Lung microvascular endothelial cell (primary cell): ENCODE measurements around the gene CHST11. TPM values are rescaled to one million over a fixed set of nuclear protein-coding genes. Genes with fewer than 3 reads are reported as not detected.
"Not testable (repeated sequence)": the region's sequence is repeated elsewhere in the genome, so short reads cannot be mapped to it uniquely, and the experiment has no call there.

ENCODE experiments used
- DNase-seq, 2 donors: peaks; one replicate each; pipeline versions ENCODE4 v3.0.0 to v3.0.0-alpha.2; 2010; ENCODE audit warnings: low read depth in 2 of 2
- total RNA-seq: library from RNA; depleted of rRNA; stranded (reverse); fragments of >200 nt; gene quantifications from 2 replicates; pipeline ENCODE4 v1.2.1, GENCODE V29; 2014

The CHST11 gene
- total RNA-seq, 1 donor from 2014 or later, result 4.8 TPM

- DNase-seq, result peak in 1 of 2 donors; percentile 42
Measured at GRCh38 chr12:104733717-104734175, 277.0 kb downstream of the CHST11 start.

DNA sequence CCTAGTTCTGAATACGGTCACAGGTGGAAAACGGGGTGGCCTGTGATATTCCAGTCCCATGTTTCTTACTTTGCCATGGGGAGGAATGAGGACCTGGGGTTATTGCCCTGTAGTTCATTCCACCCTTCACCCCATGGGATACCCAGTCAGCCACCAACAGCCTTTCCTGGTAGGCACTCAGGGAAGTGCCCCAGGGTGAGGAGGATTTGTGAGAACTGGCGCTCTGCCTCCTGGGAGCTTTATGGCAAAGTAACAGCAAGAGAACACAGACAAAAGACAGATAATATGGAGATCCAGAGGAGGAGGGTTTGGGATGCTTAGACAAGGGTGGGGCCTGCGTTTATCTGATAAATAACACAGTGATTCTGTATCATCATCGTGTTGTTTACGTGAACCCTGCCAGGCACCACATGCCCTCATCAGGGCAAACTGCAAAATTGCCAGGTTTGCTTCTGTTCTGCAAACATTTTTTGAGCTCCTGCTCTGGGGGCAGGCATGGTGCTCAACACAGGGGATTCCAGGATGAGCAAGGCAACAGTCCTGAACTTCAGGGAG lies 277.9 kb downstream of the CHST11 start:
- DNase-seq, result no peak

- DNase-seq, result no peak
Measured at GRCh38 chr12:104735801-104736200, 279.1 kb downstream of the CHST11 start.

DNA sequence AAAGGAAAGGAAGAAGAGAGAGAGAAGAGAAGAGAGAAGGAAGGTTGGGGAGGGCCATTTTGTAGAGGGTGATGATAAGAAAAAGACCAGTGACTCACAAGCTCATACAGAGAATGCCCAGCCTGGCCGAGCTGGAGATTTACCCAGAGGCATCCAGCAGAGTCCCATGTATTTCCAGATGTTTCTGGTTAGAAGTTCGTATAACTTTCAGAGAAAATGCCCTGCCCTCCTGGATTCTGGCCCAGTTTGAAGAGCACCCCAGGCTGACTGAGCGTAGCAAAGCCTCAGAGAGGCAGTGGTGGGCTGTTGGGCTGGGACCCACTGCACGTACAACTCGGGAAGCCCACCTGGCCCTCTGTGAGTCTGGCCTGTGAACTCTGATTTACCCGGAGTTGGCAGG lies 279.6 kb downstream of the CHST11 start:
- no peak for DNase-seq

- no peak for DNase-seq
Measured at GRCh38 chr12:104737113-104737512, 280.4 kb downstream of the CHST11 start.

DNA sequence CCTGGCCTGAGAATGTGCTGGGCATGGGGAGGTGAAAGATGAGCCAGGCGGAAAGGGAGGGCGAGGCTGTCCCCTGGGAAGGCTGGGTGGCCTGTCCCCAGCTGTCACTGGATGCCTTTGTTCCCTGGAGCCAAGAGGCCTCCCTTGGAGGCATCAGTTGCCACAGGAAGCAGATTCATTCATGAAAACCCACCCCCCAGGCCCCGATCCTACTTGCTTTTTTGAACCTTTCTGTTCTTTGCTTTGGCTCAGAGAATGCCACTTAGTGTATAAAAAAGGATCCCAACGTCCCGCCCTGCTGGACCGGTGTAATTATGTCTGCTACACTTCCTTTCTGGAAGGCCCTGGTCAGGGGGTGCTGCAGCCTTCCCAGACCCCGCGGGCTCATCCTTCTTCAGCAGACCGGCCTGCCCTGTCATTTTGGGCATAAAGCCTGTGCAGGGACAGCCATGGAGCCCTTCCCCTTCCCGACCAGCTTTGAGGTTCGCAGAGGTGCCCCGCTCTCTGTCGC lies 281.1 kb downstream of the CHST11 start:
- no peak for DNase-seq

- DNase-seq, result no peak
Measured at GRCh38 chr12:104738331-104738730, 281.6 kb downstream of the CHST11 start.

DNA sequence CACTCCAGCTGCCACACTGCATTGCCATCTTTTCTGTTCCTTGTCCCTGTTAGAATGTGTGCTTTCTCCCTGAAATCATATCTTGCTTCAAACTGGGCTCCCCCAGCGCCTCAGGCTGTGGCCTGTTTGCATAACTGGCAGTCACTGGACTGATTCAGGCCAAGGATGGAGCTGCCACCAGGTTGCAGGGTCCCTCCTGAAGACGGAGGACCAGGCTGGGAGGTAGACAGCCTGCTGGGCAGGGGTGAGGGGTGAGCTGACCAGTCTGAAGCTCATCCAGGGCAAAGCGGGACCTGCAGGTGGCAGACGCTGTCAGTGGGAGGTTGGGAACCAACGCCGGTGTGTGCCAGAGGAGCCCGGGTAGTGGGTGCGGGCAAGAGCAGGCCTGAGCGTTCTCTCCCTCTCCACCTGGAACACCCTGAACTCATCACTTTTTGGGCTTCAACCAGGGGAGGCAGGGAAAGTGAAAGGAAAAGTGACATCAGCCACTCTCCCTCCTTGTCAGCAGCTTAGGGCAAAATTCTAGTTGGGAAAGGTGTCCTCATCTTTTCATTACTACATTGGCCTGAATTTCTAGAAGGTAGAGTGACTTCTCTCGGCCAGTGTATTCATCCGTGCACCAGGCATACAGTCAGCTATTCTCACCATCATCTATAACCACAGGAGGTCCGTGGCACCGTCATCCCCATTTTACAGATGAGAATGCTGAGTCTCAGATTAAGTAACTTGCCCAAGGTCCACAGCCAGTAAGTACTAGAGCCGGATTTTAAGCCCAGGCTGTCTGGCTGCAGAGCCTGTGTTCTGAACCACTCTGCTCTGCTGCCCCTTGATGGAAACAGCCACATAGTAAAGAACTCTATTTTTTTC lies 282.3 kb downstream of the CHST11 start:
- no peak for DNase-seq

GRCh38 chr12:104740668-104741067 lies 283.9 kb downstream of the CHST11 start:
- DNase-seq, result peak in 1 of 2 donors; percentile 30

DNA sequence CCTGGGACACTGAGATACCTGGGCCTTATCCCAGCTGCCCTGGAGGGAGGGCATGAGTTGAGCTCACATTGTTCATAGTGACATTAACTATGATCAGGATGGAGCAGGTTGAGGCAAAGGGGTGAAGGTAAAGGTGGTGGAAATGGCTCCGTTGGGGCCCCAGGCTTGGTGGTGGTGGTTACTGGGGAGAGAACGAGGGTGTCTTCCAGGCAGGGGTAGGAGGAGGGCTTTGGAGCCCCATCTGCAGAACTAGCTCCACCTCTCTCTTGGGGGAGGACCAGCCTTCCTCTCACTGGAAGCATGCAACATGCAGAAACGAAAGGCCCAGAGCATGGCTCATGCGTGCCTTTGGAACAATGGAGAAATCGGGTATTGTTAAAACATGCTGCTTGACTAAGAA lies 284.3 kb downstream of the CHST11 start:
- no peak for DNase-seq

- no peak for DNase-seq
Measured at GRCh38 chr12:104741497-104742367, 285.0 kb downstream of the CHST11 start.

- DNase-seq, result peak in 1 of 2 donors; percentile 24
Measured at GRCh38 chr12:104742551-104743201, 285.9 kb downstream of the CHST11 start.

DNA sequence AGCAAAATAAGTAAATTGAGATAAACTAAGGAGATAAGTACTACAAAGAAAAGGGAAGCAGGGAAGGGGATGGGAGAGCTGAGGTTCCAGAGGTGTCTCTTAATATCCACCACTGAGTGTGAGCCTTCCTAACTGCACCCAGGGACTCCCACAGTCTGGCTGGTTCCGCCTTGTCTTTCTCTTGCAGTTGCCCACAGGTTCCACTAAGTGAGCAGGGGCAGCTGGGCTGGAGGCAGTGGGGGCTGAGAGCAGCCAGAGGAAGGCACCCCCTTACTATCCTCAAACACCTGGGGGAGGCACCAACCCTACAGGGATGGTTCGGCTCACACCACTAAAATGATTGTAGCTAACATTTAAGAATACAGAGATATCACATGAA lies 286.4 kb downstream of the CHST11 start:
- DNase-seq, result no peak

GRCh38 chr12:104743753-104744548 lies 287.2 kb downstream of the CHST11 start:
- not testable (repeated sequence) for DNase-seq

GRCh38 chr12:104746467-104747088 lies 289.8 kb downstream of the CHST11 start:
- peak in 1 of 2 donors; percentile 30 for DNase-seq

- no peak for DNase-seq
Measured at GRCh38 chr12:104747330-104747729, 290.6 kb downstream of the CHST11 start.

DNA sequence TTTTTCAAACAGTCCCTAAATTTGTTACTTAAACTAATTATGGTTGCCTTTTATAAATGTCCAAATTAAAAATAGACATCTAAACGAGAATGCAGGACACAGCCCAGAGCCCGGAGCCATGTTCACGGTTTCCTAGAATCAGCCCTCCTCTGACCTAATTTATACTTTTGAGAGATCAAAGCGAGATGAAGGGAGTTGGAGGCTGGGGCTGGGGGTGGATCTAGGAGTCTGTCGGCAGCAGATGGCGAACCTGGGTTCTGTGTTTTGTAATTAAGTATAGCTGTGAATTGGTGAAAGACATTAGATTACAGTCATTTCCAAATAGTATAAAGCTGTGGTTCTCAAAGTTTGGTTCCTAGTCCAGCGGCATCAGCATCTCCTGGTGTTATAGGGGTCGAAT lies 291.2 kb downstream of the CHST11 start:
- no peak for DNase-seq

- DNase-seq, result no peak
Measured at GRCh38 chr12:104748356-104748755, 291.6 kb downstream of the CHST11 start.

- peak in 1 of 2 donors; percentile 51 for DNase-seq
Measured at GRCh38 chr12:104748790-104749189, 292.0 kb downstream of the CHST11 start.

DNA sequence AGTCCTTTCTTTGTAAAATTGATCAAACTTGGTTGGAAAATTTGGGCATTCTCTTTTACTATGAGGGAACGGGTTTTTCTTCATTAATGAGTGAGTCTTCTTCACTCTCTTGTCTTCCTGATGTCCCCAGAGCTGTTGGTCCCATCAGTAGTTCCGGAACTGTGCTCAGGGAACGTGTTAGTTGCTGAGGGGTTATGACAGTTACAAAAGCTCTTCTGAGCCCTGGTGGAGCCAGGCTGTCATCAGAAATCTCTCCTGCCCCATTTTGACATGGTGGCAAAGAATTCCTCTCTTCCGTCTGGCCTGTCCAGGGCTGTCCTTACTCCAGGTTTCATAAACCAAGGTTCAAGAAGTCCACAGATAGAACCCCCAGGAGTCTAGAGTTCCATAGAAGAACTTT lies 292.8 kb downstream of the CHST11 start:
- no peak for DNase-seq
